ENCODE results near the gene MAP2K7.
A peak's percentile ranks its signal among the peaks of the same experiment; 100 is the strongest.

The MAP2K7 gene

DNA sequence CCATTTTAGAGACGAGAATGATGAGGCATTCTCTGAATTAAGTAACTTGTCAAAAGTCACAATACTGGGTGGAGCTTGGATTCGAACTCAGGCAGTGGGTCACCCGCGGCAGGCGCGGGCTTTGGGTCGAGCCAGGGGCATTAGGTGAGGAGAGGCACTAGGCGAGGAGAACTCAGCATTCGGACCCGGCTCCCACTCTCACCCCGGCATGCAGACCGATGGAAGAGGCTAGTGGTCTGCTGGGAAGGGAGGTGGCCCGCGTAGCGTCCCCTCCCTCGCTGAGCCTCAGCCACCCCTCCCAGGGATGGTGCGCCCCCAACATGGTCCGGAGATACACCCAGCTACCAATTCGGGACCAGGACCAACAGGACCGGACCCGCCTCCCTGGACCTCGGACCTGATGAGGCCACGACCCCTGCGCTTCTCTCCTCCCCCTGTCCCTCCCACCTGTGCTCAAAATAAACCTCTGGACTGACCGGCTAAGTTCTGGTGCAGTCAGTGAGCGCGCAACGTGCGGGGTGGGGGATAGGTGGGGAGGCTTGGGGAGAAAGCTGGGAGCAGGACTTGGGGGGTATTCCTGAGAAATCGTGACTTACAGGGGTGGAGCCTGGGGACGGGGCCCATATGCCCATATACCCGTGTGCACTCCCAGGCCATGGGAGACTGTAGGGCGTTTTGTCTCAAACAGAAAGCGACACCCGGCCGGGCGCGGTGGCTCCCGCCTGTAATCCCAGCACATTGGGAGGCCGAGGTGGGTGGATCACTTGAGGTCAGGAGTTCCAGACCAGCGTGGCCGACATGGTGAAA, 15.1 kb downstream of the MAP2K7 start:
- TF ChIP-seq, protein P1, sequence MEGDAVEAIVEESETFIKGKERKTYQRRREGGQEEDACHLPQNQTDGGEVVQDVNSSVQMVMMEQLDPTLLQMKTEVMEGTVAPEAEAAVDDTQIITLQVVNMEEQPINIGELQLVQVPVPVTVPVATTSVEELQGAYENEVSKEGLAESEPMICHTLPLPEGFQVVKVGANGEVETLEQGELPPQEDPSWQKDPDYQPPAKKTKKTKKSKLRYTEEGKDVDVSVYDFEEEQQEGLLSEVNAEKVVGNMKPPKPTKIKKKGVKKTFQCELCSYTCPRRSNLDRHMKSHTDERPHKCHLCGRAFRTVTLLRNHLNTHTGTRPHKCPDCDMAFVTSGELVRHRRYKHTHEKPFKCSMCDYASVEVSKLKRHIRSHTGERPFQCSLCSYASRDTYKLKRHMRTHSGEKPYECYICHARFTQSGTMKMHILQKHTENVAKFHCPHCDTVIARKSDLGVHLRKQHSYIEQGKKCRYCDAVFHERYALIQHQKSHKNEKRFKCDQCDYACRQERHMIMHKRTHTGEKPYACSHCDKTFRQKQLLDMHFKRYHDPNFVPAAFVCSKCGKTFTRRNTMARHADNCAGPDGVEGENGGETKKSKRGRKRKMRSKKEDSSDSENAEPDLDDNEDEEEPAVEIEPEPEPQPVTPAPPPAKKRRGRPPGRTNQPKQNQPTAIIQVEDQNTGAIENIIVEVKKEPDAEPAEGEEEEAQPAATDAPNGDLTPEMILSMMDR (IDR thresholded peaks at IDR 0.05): no peak
- Mint-ChIP-seq H3K4me3 (peak overlapping the region; percentile 85), H3K9me3 (no peaks in the 10 kb centered on the region), H3K27me3 (ENCODE audit: low read depth, poor library complexity) (peaks cover 60% of the 10 kb centered on the region), H3K27ac (no peak overlapping the region), H3K4me1 (peaks cover 42% of the 10 kb centered on the region), H3K36me3 (ENCODE audit: low read depth) (peaks cover 4% of the 10 kb centered on the region)
- no peak for DNase-seq

DNA sequence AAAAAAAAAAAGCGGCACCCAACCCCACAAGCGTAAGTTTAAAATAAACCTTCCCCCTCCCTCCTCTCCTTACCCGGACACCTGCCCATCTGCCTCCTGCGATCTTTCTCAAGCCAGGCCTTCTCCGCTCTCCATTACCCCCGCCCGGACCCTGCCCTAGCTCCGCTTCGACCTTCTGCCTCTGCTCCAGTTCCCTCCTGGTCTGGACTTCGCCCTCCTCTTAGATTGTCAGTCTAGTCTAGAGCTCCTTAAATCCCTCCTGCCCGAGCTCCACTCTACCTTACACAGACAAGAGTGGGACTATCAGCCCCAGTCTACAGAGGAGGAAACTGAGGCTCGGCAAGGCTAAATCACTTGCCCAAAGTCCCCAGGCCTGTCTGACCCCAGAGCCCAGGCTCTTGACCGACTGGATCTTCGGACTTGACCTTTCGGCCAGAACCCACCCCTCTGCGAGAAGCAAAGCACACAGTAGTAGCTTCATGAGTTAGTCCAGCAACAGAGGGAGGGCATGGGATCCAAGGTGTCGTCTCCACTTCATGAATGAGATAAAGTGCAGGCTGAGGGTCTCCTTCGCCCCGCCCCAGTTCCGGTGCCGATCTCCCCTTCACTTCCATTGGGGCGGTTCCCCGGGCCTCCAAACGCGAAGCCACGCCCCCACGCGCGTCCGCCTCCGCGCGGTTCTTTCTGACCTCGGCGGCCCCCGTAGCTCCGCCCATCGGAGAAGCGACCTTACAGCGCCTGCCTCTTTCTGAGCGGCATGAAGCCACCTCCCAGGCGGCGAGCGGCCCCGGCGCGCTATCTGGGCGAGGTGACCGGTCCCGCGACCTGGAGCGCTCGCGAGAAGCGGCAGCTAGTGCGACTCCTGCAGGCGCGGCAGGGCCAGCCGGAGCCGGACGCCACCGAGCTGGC, 16.2 kb downstream of the MAP2K7 start, which contains the start of gene SNAPC2:
Gene SNAPC2, plus strand, starts transcription at position 729 of the 909 bp plus-strand sequence. Its CDS starts 29 bp downstream, at position 758.
- TF ChIP-seq, protein P1 (IDR thresholded peaks at IDR 0.05): no peak
- Mint-ChIP-seq H3K27me3 (ENCODE audit: low read depth, poor library complexity) (peaks cover 49% of the 10 kb centered on the region), H3K4me1 (peaks cover 42% of the 10 kb centered on the region), H3K4me3 (peak within 1 kb of the TSS; percentile 85), H3K27ac (peak within 1 kb of the TSS; percentile 82), H3K36me3 (ENCODE audit: low read depth) (peaks cover 4% of the 10 kb centered on the region), H3K9me3 (no peaks in the 10 kb centered on the region)
- peak; percentile 98 for DNase-seq

DNA sequence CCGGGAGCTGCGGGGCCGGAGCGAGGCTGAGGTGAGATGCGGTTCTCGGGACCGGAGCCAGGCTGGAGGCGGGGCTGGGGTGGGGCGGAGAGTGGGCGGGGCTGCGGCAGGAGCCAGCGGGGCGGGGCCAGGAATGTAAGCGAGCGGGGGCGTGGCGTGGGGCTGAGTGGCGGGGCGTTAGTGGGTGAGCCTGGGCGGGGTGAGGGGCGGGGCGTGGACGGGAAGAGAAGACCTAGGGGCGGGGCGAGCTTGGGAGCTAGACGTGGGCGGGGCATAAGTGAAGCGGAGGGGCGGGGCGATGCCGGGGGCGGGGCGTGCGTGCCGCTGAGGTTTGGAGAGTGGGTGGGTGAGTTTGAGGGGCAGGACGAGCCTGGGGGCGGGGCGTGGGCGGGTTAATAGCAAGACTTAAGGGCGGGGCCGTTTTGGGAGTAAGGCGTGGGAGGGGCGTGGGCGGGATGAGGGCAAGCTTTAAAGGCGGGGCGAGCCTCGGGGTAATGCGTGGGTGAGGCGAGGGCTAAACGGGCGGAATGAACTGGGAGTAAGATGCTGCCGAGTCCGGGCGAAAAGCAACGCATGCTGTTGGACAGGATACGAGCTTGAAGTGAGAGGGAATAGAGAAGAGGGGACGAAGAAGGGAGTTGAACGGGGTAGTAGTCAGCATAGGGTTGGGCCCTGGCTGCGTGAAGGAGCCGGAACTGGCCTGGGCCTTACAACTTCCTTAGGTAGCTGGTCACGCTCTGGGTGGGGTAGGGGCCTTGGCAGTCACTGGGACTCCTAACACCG, 17.0 kb downstream of the MAP2K7 start:
- peak; percentile 100 for DNase-seq
- peak overlapping the region; percentile 85 for H3K4me3 Mint-ChIP-seq
- H3K9me3 Mint-ChIP-seq: no peaks in the 10 kb centered on the region
- peaks cover 4% of the 10 kb centered on the region for H3K36me3 Mint-ChIP-seq (ENCODE audit: low read depth)
- TF ChIP-seq, protein P1 (IDR thresholded peaks at IDR 0.05): no peak
- H3K27ac Mint-ChIP-seq: peak overlapping the region; percentile 81
- peaks cover 41% of the 10 kb centered on the region for H3K27me3 Mint-ChIP-seq (ENCODE audit: low read depth, poor library complexity)
- peaks cover 38% of the 10 kb centered on the region for H3K4me1 Mint-ChIP-seq

DNA sequence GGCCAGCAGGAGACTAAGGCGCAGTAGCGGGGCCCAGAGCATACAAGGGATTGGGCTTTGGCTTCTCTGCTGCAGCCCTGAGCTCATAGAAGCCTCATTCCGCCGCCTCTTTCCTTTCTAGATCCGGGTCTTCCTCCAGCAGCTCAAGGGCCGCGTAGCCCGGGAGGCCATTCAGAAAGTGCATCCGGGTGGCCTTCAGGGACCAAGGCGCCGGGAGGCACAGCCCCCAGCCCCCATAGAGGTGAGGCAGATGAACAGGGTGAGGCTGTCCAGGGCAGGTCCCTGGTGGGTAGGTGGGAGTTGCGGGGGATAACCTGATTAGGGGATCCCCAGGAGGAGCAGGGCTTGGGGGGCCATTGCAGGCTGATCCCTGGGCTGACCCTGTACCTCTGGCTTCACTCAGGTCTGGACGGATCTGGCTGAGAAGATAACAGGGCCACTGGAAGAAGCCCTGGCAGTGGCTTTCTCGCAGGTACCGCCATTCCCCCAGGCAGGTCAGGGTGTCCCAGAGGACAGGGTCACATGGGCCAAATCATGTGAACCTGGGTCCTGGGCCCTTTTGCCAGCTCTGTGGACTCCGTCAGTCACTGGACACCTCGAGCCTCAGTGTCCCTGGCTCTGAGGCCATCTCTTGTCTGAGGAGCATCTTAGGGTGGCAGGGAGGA, 17.8 kb downstream of the MAP2K7 start:
- H3K4me3 Mint-ChIP-seq: peak overlapping the region; percentile 85

More for the DNA sequence above, 17.8 kb downstream of the MAP2K7 start:
- Mint-ChIP-seq H3K4me1 (peaks cover 40% of the 10 kb centered on the region), H3K9me3 (no peaks in the 10 kb centered on the region), H3K27me3 (ENCODE audit: low read depth, poor library complexity) (peaks cover 34% of the 10 kb centered on the region), H3K36me3 (ENCODE audit: low read depth) (peaks cover 4% of the 10 kb centered on the region), H3K27ac (peak overlapping the region; percentile 81)
- no peak for DNase-seq
- TF ChIP-seq, protein P1 (IDR thresholded peaks at IDR 0.05): no peak

All from nephron progenitor cell (in vitro differentiated cells).